WTC11 (cell line): ENCODE measurements around the gene ZFHX2. TPM values are rescaled to one million over a fixed set of nuclear protein-coding genes. Genes with fewer than 3 reads are reported as not detected.

Experiments used
- ATF1 ChIP-seq: sonication (generic); formaldehyde crosslinking; IDR thresholded peaks from 2 replicates; pipeline ENCODE4 v1.8.1; 2023; ENCODE audit warnings: mild to moderate bottlenecking, moderate library complexity, missing genetic modification reagents
- ESRRA ChIP-seq: sonication (generic); formaldehyde crosslinking; IDR thresholded peaks from 2 replicates; pipeline ENCODE4 v1.8.1; 2022; ENCODE audit warnings: mild to moderate bottlenecking, missing genetic modification reagents, borderline replicate concordance
- GRHL2 ChIP-seq: fragments of 250-450 bp; sonication (Bioruptor Pico); IDR thresholded peaks from 2 replicates; pipeline ENCODE4 v1.8.0; 2022; ENCODE audit warnings: mild to moderate bottlenecking, moderate library complexity; ENCODE audit not compliant: insufficient replicate concordance, severe bottlenecking
- IRF2 ChIP-seq: sonication (generic); formaldehyde crosslinking; IDR thresholded peaks from 2 replicates; pipeline ENCODE4 v1.8.0; 2022; ENCODE audit warnings: low read depth, missing genetic modification reagents, borderline replicate concordance
- JUN ChIP-seq: sonication (generic); formaldehyde crosslinking; IDR thresholded peaks from 2 replicates; pipeline ENCODE4 v1.8.0; 2023; ENCODE audit warnings: mild to moderate bottlenecking, missing genetic modification reagents
- KAT7 ChIP-seq: sonication (generic); formaldehyde crosslinking; IDR thresholded peaks from 2 replicates; pipeline ENCODE4 v1.8.1; 2023; ENCODE audit warnings: missing genetic modification reagents, mild to moderate bottlenecking, borderline replicate concordance
- NR1H2 ChIP-seq: sonication (generic); formaldehyde crosslinking; IDR thresholded peaks from 2 replicates; pipeline ENCODE4 v1.9.0; 2021; ENCODE audit warnings: mild to moderate bottlenecking, moderate library complexity, missing genetic modification reagents
- SP1 ChIP-seq: sonication (generic); formaldehyde crosslinking; conservative IDR thresholded peaks from 2 replicates; pipeline ENCODE4 v1.8.1; 2022; ENCODE audit warnings: missing genetic modification reagents
- TCF7 ChIP-seq: sonication (generic); formaldehyde crosslinking; IDR thresholded peaks from 2 replicates; pipeline ENCODE4 v1.8.0; 2022; ENCODE audit warnings: mild to moderate bottlenecking, low read depth, missing genetic modification reagents, moderate library complexity
- ZBTB21 ChIP-seq: sonication (generic); formaldehyde crosslinking; IDR thresholded peaks from 2 replicates; pipeline ENCODE4 v1.8.1; 2023; ENCODE audit warnings: mild to moderate bottlenecking, missing genetic modification reagents, borderline replicate concordance
- ZNF121 ChIP-seq: sonication (generic); formaldehyde crosslinking; IDR thresholded peaks from 2 replicates; pipeline ENCODE4 v1.8.0; 2023; ENCODE audit warnings: missing genetic modification reagents
- ZNF263 ChIP-seq: sonication (generic); formaldehyde crosslinking; IDR thresholded peaks from 2 replicates; pipeline ENCODE4 v1.8.1; 2022; ENCODE audit warnings: low read depth, mild to moderate bottlenecking, moderate library complexity, missing genetic modification reagents
- ZNF396 ChIP-seq: fragments of 250-450 bp; sonication (Bioruptor Pico); IDR thresholded peaks from 2 replicates; pipeline ENCODE4 v1.8.0; 2021; ENCODE audit warnings: mild to moderate bottlenecking, moderate library complexity, borderline replicate concordance
- ZNF423 ChIP-seq: fragments of 250-450 bp; sonication (Bioruptor Pico); IDR thresholded peaks from 2 replicates; pipeline ENCODE4 v2.1.2; 2022; ENCODE audit warnings: mild to moderate bottlenecking, moderate library complexity
- ZNF671 ChIP-seq: fragments of 250-450 bp; sonication (Bioruptor Pico); IDR thresholded peaks from 2 replicates; pipeline ENCODE4 v1.8.0; 2021; ENCODE audit warnings: mild to moderate bottlenecking
- total RNA-seq: library from RNA; stranded (reverse); gene quantifications from 3 replicates; pipeline ENCODE4 v1.2.3, GENCODE V29; 2021
- TF ChIP-seq, protein P1 (sequence below): sonication (generic); formaldehyde crosslinking; IDR thresholded peaks from 2 replicates; pipeline ENCODE4 v1.8.1; 2022; ENCODE audit warnings: low read depth, mild to moderate bottlenecking, moderate library complexity, missing genetic modification reagents, borderline replicate concordance
- TF ChIP-seq, protein P2 (sequence below): sonication (generic); formaldehyde crosslinking; IDR thresholded peaks from 2 replicates; pipeline ENCODE4 v1.8.0; 2023; ENCODE audit warnings: missing genetic modification reagents, mild to moderate bottlenecking, borderline replicate concordance
- TF ChIP-seq, protein P3 (sequence below): sonication (generic); formaldehyde crosslinking; IDR thresholded peaks from 2 replicates; pipeline ENCODE4 v1.8.0; 2022; ENCODE audit warnings: mild to moderate bottlenecking, missing genetic modification reagents
- TF ChIP-seq, protein P4 (sequence below): sonication (generic); formaldehyde crosslinking; conservative IDR thresholded peaks from 2 replicates; pipeline ENCODE4 v1.8.1; 2023; ENCODE audit warnings: mild to moderate bottlenecking, low read depth, missing genetic modification reagents, moderate library complexity
- TF ChIP-seq, protein P5 (sequence below): sonication (generic); formaldehyde crosslinking; IDR thresholded peaks from 2 replicates; pipeline ENCODE4 v1.8.0; 2023; ENCODE audit warnings: missing genetic modification reagents
- TF ChIP-seq, protein P6 (sequence below): sonication (generic); formaldehyde crosslinking; IDR thresholded peaks from 2 replicates; pipeline ENCODE4 v1.8.1; 2023; ENCODE audit warnings: mild to moderate bottlenecking, moderate library complexity, missing genetic modification reagents
- TF ChIP-seq, protein P7 (sequence below): fragments of 250-450 bp; sonication (Bioruptor Pico); conservative IDR thresholded peaks from 2 replicates; pipeline ENCODE4 v1.9.0; 2021; ENCODE audit warnings: mild to moderate bottlenecking
- TF ChIP-seq, protein P8 (sequence below): sonication (generic); formaldehyde crosslinking; IDR thresholded peaks from 2 replicates; pipeline ENCODE4 v1.8.1; 2022; ENCODE audit warnings: mild to moderate bottlenecking, moderate library complexity, missing genetic modification reagents

Gene ZFHX2
- total RNA-seq, 1 experiment from 2014 or later, result 16.4 TPM

DNA sequence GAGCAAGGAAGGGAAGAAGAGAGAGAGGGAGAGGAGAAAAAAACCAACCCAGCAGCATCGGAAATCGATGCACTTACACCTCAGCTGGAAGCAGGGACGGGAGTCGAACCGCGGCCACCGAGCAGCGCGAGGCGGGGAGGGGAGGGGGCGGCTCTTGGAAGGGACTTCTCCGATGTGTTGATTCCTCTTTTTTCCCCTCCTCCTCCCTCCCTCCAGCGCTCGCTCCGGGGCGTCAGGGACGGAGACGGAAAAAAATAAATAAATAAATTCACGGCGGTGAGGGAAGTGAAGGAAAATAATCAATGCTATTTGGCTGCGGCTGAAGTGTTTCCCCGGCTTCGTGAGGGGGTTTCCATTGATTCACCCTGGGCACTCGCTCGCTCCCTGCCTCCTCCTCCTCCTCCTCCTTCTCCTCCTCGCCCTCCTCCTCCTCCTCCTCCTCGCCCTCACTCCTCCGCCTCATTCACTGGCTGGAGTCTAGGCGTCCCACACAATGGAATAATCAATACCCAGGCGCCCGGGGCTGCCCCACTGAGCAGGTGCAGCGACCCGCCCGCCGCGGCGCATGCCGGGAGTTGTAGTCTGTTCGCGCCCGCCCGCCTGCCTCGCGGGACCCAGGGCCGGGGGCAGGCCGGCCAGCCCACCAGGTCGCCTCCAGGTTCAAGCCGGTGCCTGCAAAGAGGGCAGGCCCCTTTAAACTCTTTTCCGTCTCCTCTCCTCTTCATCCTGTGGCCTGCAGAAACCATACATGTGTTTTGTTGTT, at the start of gene ZFHX2 (continued):
- TF ChIP-seq, protein P1, sequence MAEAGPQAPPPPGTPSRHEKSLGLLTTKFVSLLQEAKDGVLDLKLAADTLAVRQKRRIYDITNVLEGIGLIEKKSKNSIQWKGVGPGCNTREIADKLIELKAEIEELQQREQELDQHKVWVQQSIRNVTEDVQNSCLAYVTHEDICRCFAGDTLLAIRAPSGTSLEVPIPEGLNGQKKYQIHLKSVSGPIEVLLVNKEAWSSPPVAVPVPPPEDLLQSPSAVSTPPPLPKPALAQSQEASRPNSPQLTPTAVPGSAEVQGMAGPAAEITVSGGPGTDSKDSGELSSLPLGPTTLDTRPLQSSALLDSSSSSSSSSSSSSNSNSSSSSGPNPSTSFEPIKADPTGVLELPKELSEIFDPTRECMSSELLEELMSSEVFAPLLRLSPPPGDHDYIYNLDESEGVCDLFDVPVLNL (CRISPR knock-in tag), result no peak
- TF ChIP-seq JUN (CRISPR knock-in tag) (no peak), ATF1 (CRISPR knock-in tag) (no peak), ZNF263 (CRISPR knock-in tag) (peak; percentile 100), ESRRA (CRISPR knock-in tag) (no peak), TCF7 (no peak), NR1H2 (CRISPR knock-in tag) (no peak), ZBTB21 (no peak), IRF2 (CRISPR knock-in tag) (no peak), ZNF396 (CRISPR knock-in tag) (no peak), ZNF671 (no peak), KAT7 (CRISPR knock-in tag) (0 out of 2 replicates have a peak, but pooled peaks have one; percentile 87), GRHL2 (CRISPR knock-in tag) (no peak), ZNF121 (CRISPR knock-in tag) (no peak), ZNF423 (CRISPR knock-in tag) (no peak), SP1 (peak; percentile 75)
- TF ChIP-seq, protein P2, sequence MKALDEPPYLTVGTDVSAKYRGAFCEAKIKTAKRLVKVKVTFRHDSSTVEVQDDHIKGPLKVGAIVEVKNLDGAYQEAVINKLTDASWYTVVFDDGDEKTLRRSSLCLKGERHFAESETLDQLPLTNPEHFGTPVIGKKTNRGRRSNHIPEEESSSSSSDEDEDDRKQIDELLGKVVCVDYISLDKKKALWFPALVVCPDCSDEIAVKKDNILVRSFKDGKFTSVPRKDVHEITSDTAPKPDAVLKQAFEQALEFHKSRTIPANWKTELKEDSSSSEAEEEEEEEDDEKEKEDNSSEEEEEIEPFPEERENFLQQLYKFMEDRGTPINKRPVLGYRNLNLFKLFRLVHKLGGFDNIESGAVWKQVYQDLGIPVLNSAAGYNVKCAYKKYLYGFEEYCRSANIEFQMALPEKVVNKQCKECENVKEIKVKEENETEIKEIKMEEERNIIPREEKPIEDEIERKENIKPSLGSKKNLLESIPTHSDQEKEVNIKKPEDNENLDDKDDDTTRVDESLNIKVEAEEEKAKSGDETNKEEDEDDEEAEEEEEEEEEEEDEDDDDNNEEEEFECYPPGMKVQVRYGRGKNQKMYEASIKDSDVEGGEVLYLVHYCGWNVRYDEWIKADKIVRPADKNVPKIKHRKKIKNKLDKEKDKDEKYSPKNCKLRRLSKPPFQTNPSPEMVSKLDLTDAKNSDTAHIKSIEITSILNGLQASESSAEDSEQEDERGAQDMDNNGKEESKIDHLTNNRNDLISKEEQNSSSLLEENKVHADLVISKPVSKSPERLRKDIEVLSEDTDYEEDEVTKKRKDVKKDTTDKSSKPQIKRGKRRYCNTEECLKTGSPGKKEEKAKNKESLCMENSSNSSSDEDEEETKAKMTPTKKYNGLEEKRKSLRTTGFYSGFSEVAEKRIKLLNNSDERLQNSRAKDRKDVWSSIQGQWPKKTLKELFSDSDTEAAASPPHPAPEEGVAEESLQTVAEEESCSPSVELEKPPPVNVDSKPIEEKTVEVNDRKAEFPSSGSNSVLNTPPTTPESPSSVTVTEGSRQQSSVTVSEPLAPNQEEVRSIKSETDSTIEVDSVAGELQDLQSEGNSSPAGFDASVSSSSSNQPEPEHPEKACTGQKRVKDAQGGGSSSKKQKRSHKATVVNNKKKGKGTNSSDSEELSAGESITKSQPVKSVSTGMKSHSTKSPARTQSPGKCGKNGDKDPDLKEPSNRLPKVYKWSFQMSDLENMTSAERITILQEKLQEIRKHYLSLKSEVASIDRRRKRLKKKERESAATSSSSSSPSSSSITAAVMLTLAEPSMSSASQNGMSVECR (CRISPR knock-in tag), result peak; percentile 29; the same call in 1 of the 2 replicates
- TF ChIP-seq, protein P3, sequence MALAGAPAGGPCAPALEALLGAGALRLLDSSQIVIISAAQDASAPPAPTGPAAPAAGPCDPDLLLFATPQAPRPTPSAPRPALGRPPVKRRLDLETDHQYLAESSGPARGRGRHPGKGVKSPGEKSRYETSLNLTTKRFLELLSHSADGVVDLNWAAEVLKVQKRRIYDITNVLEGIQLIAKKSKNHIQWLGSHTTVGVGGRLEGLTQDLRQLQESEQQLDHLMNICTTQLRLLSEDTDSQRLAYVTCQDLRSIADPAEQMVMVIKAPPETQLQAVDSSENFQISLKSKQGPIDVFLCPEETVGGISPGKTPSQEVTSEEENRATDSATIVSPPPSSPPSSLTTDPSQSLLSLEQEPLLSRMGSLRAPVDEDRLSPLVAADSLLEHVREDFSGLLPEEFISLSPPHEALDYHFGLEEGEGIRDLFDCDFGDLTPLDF (CRISPR knock-in tag), result no peak
- TF ChIP-seq, protein P4, sequence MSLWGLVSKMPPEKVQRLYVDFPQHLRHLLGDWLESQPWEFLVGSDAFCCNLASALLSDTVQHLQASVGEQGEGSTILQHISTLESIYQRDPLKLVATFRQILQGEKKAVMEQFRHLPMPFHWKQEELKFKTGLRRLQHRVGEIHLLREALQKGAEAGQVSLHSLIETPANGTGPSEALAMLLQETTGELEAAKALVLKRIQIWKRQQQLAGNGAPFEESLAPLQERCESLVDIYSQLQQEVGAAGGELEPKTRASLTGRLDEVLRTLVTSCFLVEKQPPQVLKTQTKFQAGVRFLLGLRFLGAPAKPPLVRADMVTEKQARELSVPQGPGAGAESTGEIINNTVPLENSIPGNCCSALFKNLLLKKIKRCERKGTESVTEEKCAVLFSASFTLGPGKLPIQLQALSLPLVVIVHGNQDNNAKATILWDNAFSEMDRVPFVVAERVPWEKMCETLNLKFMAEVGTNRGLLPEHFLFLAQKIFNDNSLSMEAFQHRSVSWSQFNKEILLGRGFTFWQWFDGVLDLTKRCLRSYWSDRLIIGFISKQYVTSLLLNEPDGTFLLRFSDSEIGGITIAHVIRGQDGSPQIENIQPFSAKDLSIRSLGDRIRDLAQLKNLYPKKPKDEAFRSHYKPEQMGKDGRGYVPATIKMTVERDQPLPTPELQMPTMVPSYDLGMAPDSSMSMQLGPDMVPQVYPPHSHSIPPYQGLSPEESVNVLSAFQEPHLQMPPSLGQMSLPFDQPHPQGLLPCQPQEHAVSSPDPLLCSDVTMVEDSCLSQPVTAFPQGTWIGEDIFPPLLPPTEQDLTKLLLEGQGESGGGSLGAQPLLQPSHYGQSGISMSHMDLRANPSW (CRISPR knock-in tag), result no peak
- TF ChIP-seq, protein P5, sequence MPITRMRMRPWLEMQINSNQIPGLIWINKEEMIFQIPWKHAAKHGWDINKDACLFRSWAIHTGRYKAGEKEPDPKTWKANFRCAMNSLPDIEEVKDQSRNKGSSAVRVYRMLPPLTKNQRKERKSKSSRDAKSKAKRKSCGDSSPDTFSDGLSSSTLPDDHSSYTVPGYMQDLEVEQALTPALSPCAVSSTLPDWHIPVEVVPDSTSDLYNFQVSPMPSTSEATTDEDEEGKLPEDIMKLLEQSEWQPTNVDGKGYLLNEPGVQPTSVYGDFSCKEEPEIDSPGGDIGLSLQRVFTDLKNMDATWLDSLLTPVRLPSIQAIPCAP (CRISPR knock-in tag), result no peak
- TF ChIP-seq, protein P6, sequence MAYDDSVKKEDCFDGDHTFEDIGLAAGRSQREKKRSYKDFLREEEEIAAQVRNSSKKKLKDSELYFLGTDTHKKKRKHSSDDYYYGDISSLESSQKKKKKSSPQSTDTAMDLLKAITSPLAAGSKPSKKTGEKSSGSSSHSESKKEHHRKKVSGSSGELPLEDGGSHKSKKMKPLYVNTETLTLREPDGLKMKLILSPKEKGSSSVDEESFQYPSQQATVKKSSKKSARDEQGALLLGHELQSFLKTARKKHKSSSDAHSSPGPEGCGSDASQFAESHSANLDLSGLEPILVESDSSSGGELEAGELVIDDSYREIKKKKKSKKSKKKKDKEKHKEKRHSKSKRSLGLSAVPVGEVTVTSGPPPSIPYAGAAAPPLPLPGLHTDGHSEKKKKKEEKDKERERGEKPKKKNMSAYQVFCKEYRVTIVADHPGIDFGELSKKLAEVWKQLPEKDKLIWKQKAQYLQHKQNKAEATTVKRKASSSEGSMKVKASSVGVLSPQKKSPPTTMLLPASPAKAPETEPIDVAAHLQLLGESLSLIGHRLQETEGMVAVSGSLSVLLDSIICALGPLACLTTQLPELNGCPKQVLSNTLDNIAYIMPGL (CRISPR knock-in tag), result 0 out of 2 replicates have a peak, but pooled peaks have one; percentile 48
- TF ChIP-seq, protein P7, sequence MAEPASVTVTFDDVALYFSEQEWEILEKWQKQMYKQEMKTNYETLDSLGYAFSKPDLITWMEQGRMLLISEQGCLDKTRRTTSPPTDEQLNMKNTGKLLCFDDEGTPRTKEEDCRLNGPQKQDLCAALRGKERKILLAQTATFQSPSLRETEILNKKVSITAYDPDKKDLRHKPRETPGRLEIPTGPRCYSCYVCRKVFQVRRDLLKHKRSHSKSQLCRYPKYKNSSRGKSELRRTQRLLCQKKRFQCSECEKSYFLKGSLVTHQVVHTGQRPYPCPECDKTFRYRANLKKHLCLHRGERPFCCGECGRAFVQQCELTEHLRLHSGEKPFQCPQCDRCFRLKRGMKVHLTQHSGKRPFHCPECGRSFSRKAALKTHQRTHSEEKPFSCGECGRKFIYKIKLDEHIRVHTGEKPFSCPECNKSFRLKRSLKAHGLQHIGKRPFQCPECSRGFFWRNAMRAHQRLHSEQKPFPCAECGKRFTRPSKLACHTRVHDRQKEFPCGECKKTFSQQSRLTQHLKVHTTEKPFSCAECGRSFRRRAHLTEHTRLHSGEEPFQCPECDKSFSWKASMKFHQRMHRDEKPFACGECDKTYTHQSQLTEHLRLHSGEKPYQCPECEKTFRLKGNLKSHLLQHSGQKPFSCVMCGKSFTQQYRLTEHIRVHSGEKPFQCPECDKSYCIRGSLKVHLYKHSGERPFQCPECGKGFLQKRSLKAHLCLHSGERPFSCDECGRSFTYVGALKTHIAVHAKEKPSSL (CRISPR knock-in tag), result no peak
- TF ChIP-seq, protein P8, sequence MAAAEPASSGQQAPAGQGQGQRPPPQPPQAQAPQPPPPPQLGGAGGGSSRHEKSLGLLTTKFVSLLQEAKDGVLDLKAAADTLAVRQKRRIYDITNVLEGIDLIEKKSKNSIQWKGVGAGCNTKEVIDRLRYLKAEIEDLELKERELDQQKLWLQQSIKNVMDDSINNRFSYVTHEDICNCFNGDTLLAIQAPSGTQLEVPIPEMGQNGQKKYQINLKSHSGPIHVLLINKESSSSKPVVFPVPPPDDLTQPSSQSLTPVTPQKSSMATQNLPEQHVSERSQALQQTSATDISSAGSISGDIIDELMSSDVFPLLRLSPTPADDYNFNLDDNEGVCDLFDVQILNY (CRISPR knock-in tag), result no peak
